K562 (cell line): ENCODE results near the gene SPATA2. TPM values are rescaled to one million over a fixed set of nuclear protein-coding genes. Genes with fewer than 3 reads are reported as not detected.

Experiments used
- ARID2 ChIP-seq: fragments of 450-650 bp; IDR thresholded peaks from 2 replicates; pipeline ENCODE4 v1.6.1; 2017; ENCODE audit warnings: antibody characterized with exemption, mild to moderate bottlenecking
- CCAR2 ChIP-seq: fragments of 200-400 bp; formaldehyde crosslinking; IDR thresholded peaks from 2 replicates; pipeline ENCODE4 v1.6.1; 2017; ENCODE audit warnings: mild to moderate bottlenecking, low read depth, low read length
- CTBP1 ChIP-seq: fragments of 450-650 bp; IDR thresholded peaks from 2 replicates; pipeline ENCODE4 v1.6.1; 2016; ENCODE audit warnings: borderline replicate concordance
- DIDO1 ChIP-seq: fragments of 450-650 bp; IDR thresholded peaks from 2 replicates; pipeline ENCODE4 v1.6.1; 2016; ENCODE audit warnings: low read depth, missing biosample characterization, missing genetic modification characterization
- ELK3 ChIP-seq: fragments of 450-650 bp; formaldehyde crosslinking; IDR thresholded peaks from 2 replicates; pipeline ENCODE4 v1.4.0; 2020; ENCODE audit warnings: mild to moderate bottlenecking
- FOS ChIP-seq: IDR thresholded peaks from 3 replicates; pipeline ENCODE4 v1.6.1; 2011; ENCODE audit not compliant: insufficient read length; ENCODE audit errors: extremely low read depth
- FOXA3 ChIP-seq, 2 experiments: fragments of 450-650 bp in 1 of 2; sonication (generic) in 1 of 2; formaldehyde crosslinking; IDR thresholded peaks in 1 of 2; conservative IDR thresholded peaks in 1 of 2; 2 replicates each; pipeline versions ENCODE4 v1.4.0 to v1.8.0; 2020 to 2022; ENCODE audit warnings: mild to moderate bottlenecking in 2 of 2, missing genetic modification reagents in 1 of 2
- FOXK1 ChIP-seq: sonication (generic); formaldehyde crosslinking; IDR thresholded peaks from 2 replicates; pipeline ENCODE4 v1.8.0; 2022; ENCODE audit warnings: missing genetic modification reagents, mild to moderate bottlenecking, borderline replicate concordance
- HCFC1 ChIP-seq: IDR thresholded peaks from 2 replicates; pipeline ENCODE4 v1.6.1; 2012; ENCODE audit warnings: low read depth, low read length, improper control_type of control experiment
- HDAC1 ChIP-seq, 2 experiments: fragments of 450-650 bp; IDR thresholded peaks; 2 replicates each; pipeline ENCODE4 v1.6.1; 2016 to 2017; ENCODE audit warnings: inconsistent platforms in 1 of 2, mild to moderate bottlenecking in 1 of 2, moderate library complexity in 1 of 2
- HNRNPH1 ChIP-seq: fragments of 200-400 bp; formaldehyde crosslinking; optimal IDR thresholded peaks from 2 replicates; pipeline ENCODE3; 2017; ENCODE audit warnings: low read depth, mild to moderate bottlenecking, low read length, moderate library complexity
- JUNB ChIP-seq: fragments of 450-650 bp; formaldehyde crosslinking; conservative IDR thresholded peaks from 2 replicates; pipeline ENCODE4 v1.4.0; 2020; ENCODE audit warnings: mild to moderate bottlenecking
- NCOA1 ChIP-seq: fragments of 450-650 bp; IDR thresholded peaks from 2 replicates; pipeline ENCODE4 v1.6.1; 2016; ENCODE audit warnings: low read depth
- NFE2 ChIP-seq: IDR thresholded peaks from 2 replicates; pipeline ENCODE4 v1.6.1; 2014; ENCODE audit warnings: antibody characterized with exemption, low read depth
- NR3C1 ChIP-seq: sonication (generic); formaldehyde crosslinking; IDR thresholded peaks from 2 replicates; pipeline ENCODE4 v1.8.1; 2022; ENCODE audit warnings: missing genetic modification reagents
- NRF1 ChIP-seq, 2 experiments: fragments of 450-650 bp; IDR thresholded peaks in 1 of 2; conservative IDR thresholded peaks in 1 of 2; 2 replicates each; pipeline ENCODE4 v1.6.1; 2014; ENCODE audit warnings: mild to moderate bottlenecking in 2 of 2
- POLR2A ChIP-seq: fragments of 450-650 bp; conservative IDR thresholded peaks from 2 replicates; pipeline ENCODE4 v1.6.1; 2016
- POLR2H ChIP-seq: IDR thresholded peaks from 2 replicates; pipeline ENCODE4 v1.6.1; 2016; ENCODE audit warnings: missing genetic modification characterization, low read depth, mild to moderate bottlenecking, control low read depth, missing compliant biosample characterization, moderate library complexity
- POU5F1 ChIP-seq: fragments of 150-350 bp; IDR thresholded peaks from 2 replicates; pipeline ENCODE4 v1.6.1; 2014; ENCODE audit warnings: borderline replicate concordance, low read length, low read depth, mild to moderate bottlenecking; ENCODE audit not compliant: partially characterized antibody
- RBFOX2 ChIP-seq: fragments of 200-400 bp; formaldehyde crosslinking; IDR thresholded peaks from 2 replicates; pipeline ENCODE4 v1.6.1; 2017; ENCODE audit warnings: low read depth, mild to moderate bottlenecking, low read length, moderate library complexity
- RBM39 ChIP-seq: fragments of 200-400 bp; formaldehyde crosslinking; optimal IDR thresholded peaks from 2 replicates; pipeline ENCODE3; 2018; ENCODE audit warnings: low read depth, low read length
- RFX7 ChIP-seq: fragments of 250-450 bp; sonication (Bioruptor Pico); IDR thresholded peaks from 2 replicates; pipeline ENCODE4 v1.5.1; 2021; ENCODE audit warnings: mild to moderate bottlenecking
- RNF2 ChIP-seq: sonication (generic); IDR thresholded peaks from 2 replicates; pipeline ENCODE4 v1.6.1; 2016
- SIX5 ChIP-seq, 2 experiments: IDR thresholded peaks; 2 replicates each; pipeline ENCODE4 v1.6.1; 2011; ENCODE audit warnings: low read length in 2 of 2, borderline replicate concordance in 1 of 2, low read depth in 1 of 2, mild to moderate bottlenecking in 1 of 2, moderate library complexity in 1 of 2; ENCODE audit not compliant: insufficient read depth in 1 of 2
- SMARCA4 ChIP-seq: fragments of 450-650 bp; IDR thresholded peaks from 2 replicates; pipeline ENCODE4 v1.6.1; 2016
- SPI1 ChIP-seq: IDR thresholded peaks from 2 replicates; pipeline ENCODE4 v1.6.1; 2011; ENCODE audit warnings: low read depth, low read length, control low read depth, borderline replicate concordance
- TAF7 ChIP-seq: fragments of 450-650 bp; IDR thresholded peaks from 2 replicates; pipeline ENCODE4 v1.6.1; 2016; ENCODE audit warnings: missing genetic modification characterization, missing compliant biosample characterization
- TEAD2 ChIP-seq: fragments of 450-650 bp; IDR thresholded peaks from 2 replicates; pipeline ENCODE4 v1.6.1; 2016; ENCODE audit warnings: missing genetic modification characterization, control low read depth, missing compliant biosample characterization
- ZKSCAN1 ChIP-seq: fragments of 150-350 bp; IDR thresholded peaks from 2 replicates; pipeline ENCODE4 v1.6.1; 2016; ENCODE audit warnings: low read depth, low read length
- ZNF431 ChIP-seq: sonication (generic); formaldehyde crosslinking; IDR thresholded peaks from 2 replicates; pipeline ENCODE4 v1.8.0; 2022; ENCODE audit warnings: mild to moderate bottlenecking, missing genetic modification reagents
- polyA plus RNA-seq, 8 experiments: library from polyadenylated mRNA; depleted of rRNA in 4 of 8; stranded (reverse) in 5 of 8; unstranded in 3 of 8; fragments of >200 nt; fragmentation: Nextera tagmentation in 2 of 8; fragmentation: Illumina TruSeq in 1 of 8; extraction: Ambion mirVana in 2 of 8; extraction: Trizol in 1 of 8; gene quantifications; 2 replicates each; pipeline versions ENCODE4 v1.2.1 to v1.2.3, GENCODE V29; 2011 to 2014; ENCODE audit warnings: inconsistent platforms in 1 of 8, missing spikeins in 1 of 8
- total RNA-seq, 7 experiments: library from RNA; depleted of rRNA in 6 of 7; stranded (reverse); fragments of >200 nt in 6 of 7; fragmentation: Illumina TruSeq in 2 of 7; extraction: Trizol in 2 of 7; gene quantifications; 2 replicates each; pipeline versions ENCODE4 v1.2.1 to v1.2.3, GENCODE V29; 2011 to 2021; ENCODE audit warnings: low replicate concordance in 1 of 7
- TF ChIP-seq, protein P1 (sequence below): fragments of 450-650 bp; IDR thresholded peaks from 2 replicates; pipeline ENCODE4 v1.6.1; 2016; ENCODE audit warnings: missing biosample characterization, missing genetic modification characterization

Gene SPATA2
- total and polyA plus RNA-seq, 9 of the 15 experiments (the other 6 are each of a cell fraction or from before 2014, with no cell fraction given): 0.46 to 8.2 (median 2.7) TPM

DNA sequence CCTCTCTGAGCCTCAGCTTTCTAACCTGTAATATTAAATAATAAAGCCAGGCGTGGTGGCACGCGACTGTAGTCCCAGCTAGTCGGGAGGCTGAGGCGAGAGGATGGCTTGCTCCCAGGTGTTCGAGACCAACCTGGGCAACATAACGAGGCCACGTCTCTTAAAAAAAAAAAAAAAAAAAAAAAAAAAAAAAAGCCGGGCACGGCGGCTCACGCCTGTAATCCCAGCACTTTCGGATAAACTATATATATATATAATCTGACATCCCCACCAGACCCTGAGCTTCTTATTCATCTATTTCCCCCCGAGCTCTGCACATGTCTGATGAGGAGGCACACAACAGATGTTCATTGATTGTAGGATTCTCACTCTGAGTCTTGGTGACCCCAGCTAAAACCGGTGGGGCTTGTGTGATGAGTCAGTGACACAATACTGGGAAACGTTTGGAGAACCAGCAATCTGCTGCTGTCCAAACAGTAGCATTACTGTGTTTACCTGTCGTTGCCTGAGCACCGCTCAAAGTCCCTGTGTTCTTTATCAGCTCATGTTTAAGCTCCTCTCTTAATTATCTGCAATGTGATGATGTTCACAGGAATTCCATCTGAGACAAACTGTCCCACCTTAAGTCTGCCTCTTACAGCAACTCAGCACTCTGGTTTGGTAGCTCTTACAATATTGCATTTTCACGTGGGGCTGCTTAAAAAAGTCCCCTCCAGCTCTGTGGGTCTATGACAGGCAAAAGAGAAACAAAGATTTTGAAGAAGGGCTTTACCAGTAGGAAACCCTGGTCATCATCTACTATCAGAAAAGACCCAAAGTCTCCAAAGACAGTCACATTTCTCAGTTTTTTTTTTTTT, 1.0 kb upstream of the SPATA2 start (continued):
- TF ChIP-seq RBFOX2 (no peak), ZNF431 (CRISPR knock-in tag) (no peak), FOXA3 (CRISPR knock-in tag; conservative IDR thresholded peaks at IDR 0.05 in 1 of 2, IDR thresholded peaks at IDR 0.05 in 1 of 2) (no peak), RNF2 (no peak), NRF1 (conservative IDR thresholded peaks at IDR 0.05 in 1 of 2, IDR thresholded peaks at IDR 0.05 in 1 of 2) (0 out of 4 replicates have a peak, but pooled peaks of 1 of the 2 experiments have one; percentile 8), ELK3 (CRISPR knock-in tag) (no peak), FOS (no peak), CTBP1 (peak; percentile 30; the same call in 1 of the 2 replicates), CCAR2 (no peak), HDAC1 (IDR thresholded peaks at IDR 0.05) (no peak; a peak in 1 of 4 replicates), HCFC1 (no peak), ZKSCAN1 (no peak), NFE2 (no peak), NR3C1 (CRISPR knock-in tag) (no peak), ARID2 (no peak), DIDO1 (no peak), TAF7 (tag) (no peak), TEAD2 (tag) (no peak), SMARCA4 (peak; percentile 34), POU5F1 (no peak), SIX5 (IDR thresholded peaks at IDR 0.05; ENCODE audit: borderline replicate concordance in 1 of 2, insufficient read depth in 1 of 2, low read depth in 1 of 2, low read length in 2 of 2) (no peak), POLR2H (no peak), SPI1 (no peak), JUNB (CRISPR knock-in tag) (no peak), FOXK1 (CRISPR knock-in tag) (no peak), POLR2A (no peak), NCOA1 (no peak), HNRNPH1 (no peak), RBM39 (no peak), RFX7 (CRISPR knock-in tag) (no peak)
- TF ChIP-seq, protein P1, sequence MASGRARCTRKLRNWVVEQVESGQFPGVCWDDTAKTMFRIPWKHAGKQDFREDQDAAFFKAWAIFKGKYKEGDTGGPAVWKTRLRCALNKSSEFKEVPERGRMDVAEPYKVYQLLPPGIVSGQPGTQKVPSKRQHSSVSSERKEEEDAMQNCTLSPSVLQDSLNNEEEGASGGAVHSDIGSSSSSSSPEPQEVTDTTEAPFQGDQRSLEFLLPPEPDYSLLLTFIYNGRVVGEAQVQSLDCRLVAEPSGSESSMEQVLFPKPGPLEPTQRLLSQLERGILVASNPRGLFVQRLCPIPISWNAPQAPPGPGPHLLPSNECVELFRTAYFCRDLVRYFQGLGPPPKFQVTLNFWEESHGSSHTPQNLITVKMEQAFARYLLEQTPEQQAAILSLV (tag): no peak
